IPS-18a (cell line): Measurements from ENCODE around the gene FLAD1.

ENCODE experiments used
- H3K27ac ChIP-seq: one replicate; pipeline ENCODE4 v1.5.1; 2013; ENCODE audit warnings: low read length
- H3K27me3 ChIP-seq: one replicate; pipeline ENCODE4 v1.6.1; 2013; ENCODE audit warnings: mild to moderate bottlenecking, low read length; ENCODE audit not compliant: control insufficient read depth, insufficient read depth
- H3K36me3 ChIP-seq: one replicate; pipeline ENCODE4 v1.6.1; 2013; ENCODE audit warnings: low read depth, low read length; ENCODE audit not compliant: control insufficient read depth
- H3K4me1 ChIP-seq: one replicate; pipeline ENCODE4 v1.6.1; 2013; ENCODE audit warnings: low read depth, low read length; ENCODE audit not compliant: control insufficient read depth
- H3K4me3 ChIP-seq: one replicate; pipeline ENCODE4 v1.5.1; 2013; ENCODE audit warnings: low read length
- H3K9ac ChIP-seq: one replicate; pipeline ENCODE4 v1.6.1; 2013; ENCODE audit warnings: mild to moderate bottlenecking, low read length, moderate library complexity
- H3K9me3 ChIP-seq: one replicate; pipeline ENCODE4 v1.6.1; 2013; ENCODE audit warnings: low read depth, low read length; ENCODE audit not compliant: control insufficient read depth

The FLAD1 gene

GRCh38 chr1:155004352-155005075, 21.4 kb downstream of the FLAD1 start:
- H3K27ac ChIP-seq, result no peak overlapping the region
- peak overlapping the region; percentile 84 for H3K4me3 ChIP-seq
- H3K36me3 ChIP-seq, result no peaks in the 10 kb centered on the region
- H3K4me1 ChIP-seq, result peaks cover 26% of the 10 kb centered on the region
- H3K9me3 ChIP-seq, result no peaks in the 10 kb centered on the region
- no peaks in the 10 kb centered on the region for H3K27me3 ChIP-seq
- peak overlapping the region; percentile 65 for H3K9ac ChIP-seq

GRCh38 chr1:155005076-155006011, 22.2 kb downstream of the FLAD1 start:
- Histone ChIP-seq H3K4me3 (peak overlapping the region; percentile 84), H3K27ac (no peak overlapping the region), H3K27me3 (no peaks in the 10 kb centered on the region), H3K9me3 (no peaks in the 10 kb centered on the region), H3K9ac (peak overlapping the region; percentile 65), H3K4me1 (peaks cover 23% of the 10 kb centered on the region), H3K36me3 (no peaks in the 10 kb centered on the region)

GRCh38 chr1:155006601-155007101, 23.5 kb downstream of the FLAD1 start:
- Histone ChIP-seq H3K9ac (no peak overlapping the region), H3K27ac (no peak overlapping the region), H3K9me3 (no peaks in the 10 kb centered on the region), H3K4me3 (no peak overlapping the region), H3K36me3 (no peaks in the 10 kb centered on the region), H3K27me3 (no peaks in the 10 kb centered on the region), H3K4me1 (peaks cover 23% of the 10 kb centered on the region)

- Histone ChIP-seq H3K9me3 (no peaks in the 10 kb centered on the region), H3K9ac (no peak overlapping the region), H3K4me1 (peaks cover 27% of the 10 kb centered on the region), H3K36me3 (no peaks in the 10 kb centered on the region), H3K4me3 (no peak overlapping the region), H3K27ac (no peak overlapping the region), H3K27me3 (no peaks in the 10 kb centered on the region)
Measured at GRCh38 chr1:155007251-155007828, 24.2 kb downstream of the FLAD1 start.

GRCh38 chr1:155008015-155008941, 25.1 kb downstream of the FLAD1 start:
- H3K27ac ChIP-seq, result no peak overlapping the region
- no peaks in the 10 kb centered on the region for H3K27me3 ChIP-seq
- H3K4me3 ChIP-seq, result peak overlapping the region; percentile 17
- H3K36me3 ChIP-seq, result no peaks in the 10 kb centered on the region
- no peaks in the 10 kb centered on the region for H3K9me3 ChIP-seq
- H3K4me1 ChIP-seq, result peaks cover 36% of the 10 kb centered on the region
- H3K9ac ChIP-seq, result no peak overlapping the region

- Histone ChIP-seq H3K27me3 (no peaks in the 10 kb centered on the region), H3K9me3 (no peaks in the 10 kb centered on the region), H3K36me3 (no peaks in the 10 kb centered on the region), H3K4me3 (no peak overlapping the region), H3K4me1 (peaks cover 37% of the 10 kb centered on the region), H3K9ac (no peak overlapping the region), H3K27ac (no peak overlapping the region)
Measured at GRCh38 chr1:155009221-155009711, 26.1 kb downstream of the FLAD1 start.

- no peak overlapping the region for H3K4me3 ChIP-seq
- H3K4me1 ChIP-seq, result peaks cover 32% of the 10 kb centered on the region
- no peak overlapping the region for H3K27ac ChIP-seq
- peaks cover 3% of the 10 kb centered on the region for H3K36me3 ChIP-seq
- no peaks in the 10 kb centered on the region for H3K27me3 ChIP-seq
- no peak overlapping the region for H3K9ac ChIP-seq
- no peaks in the 10 kb centered on the region for H3K9me3 ChIP-seq
Measured at GRCh38 chr1:155009742-155010141, 26.6 kb downstream of the FLAD1 start.

GRCh38 chr1:155010211-155010918, 27.2 kb downstream of the FLAD1 start:
- Histone ChIP-seq H3K27ac (no peak overlapping the region), H3K36me3 (peaks cover 6% of the 10 kb centered on the region), H3K4me1 (peaks cover 27% of the 10 kb centered on the region), H3K9me3 (no peaks in the 10 kb centered on the region), H3K27me3 (no peaks in the 10 kb centered on the region), H3K9ac (no peak overlapping the region), H3K4me3 (no peak overlapping the region)

- Histone ChIP-seq H3K36me3 (peaks cover 10% of the 10 kb centered on the region), H3K9ac (no peak overlapping the region), H3K27me3 (no peaks in the 10 kb centered on the region), H3K27ac (no peak overlapping the region), H3K9me3 (no peaks in the 10 kb centered on the region), H3K4me1 (peaks cover 27% of the 10 kb centered on the region), H3K4me3 (no peak overlapping the region)
Measured at GRCh38 chr1:155011004-155011416, 27.9 kb downstream of the FLAD1 start.

- Histone ChIP-seq H3K4me3 (no peak overlapping the region), H3K9me3 (no peaks in the 10 kb centered on the region), H3K27ac (no peak overlapping the region)
Measured at GRCh38 chr1:155011437-155012025, 28.4 kb downstream of the FLAD1 start.

More at GRCh38 chr1:155011437-155012025, 28.4 kb downstream of the FLAD1 start:
- H3K9ac ChIP-seq, result no peak overlapping the region
- peaks cover 28% of the 10 kb centered on the region for H3K4me1 ChIP-seq
- no peaks in the 10 kb centered on the region for H3K27me3 ChIP-seq
- H3K36me3 ChIP-seq, result peaks cover 10% of the 10 kb centered on the region
